ENCODE measurements around the gene OR6N2.

GRCh38 chr1:158809862-158810261 lies 28.9 kb upstream of the OR6N2 start:
- TF ChIP-seq, protein P1, sequence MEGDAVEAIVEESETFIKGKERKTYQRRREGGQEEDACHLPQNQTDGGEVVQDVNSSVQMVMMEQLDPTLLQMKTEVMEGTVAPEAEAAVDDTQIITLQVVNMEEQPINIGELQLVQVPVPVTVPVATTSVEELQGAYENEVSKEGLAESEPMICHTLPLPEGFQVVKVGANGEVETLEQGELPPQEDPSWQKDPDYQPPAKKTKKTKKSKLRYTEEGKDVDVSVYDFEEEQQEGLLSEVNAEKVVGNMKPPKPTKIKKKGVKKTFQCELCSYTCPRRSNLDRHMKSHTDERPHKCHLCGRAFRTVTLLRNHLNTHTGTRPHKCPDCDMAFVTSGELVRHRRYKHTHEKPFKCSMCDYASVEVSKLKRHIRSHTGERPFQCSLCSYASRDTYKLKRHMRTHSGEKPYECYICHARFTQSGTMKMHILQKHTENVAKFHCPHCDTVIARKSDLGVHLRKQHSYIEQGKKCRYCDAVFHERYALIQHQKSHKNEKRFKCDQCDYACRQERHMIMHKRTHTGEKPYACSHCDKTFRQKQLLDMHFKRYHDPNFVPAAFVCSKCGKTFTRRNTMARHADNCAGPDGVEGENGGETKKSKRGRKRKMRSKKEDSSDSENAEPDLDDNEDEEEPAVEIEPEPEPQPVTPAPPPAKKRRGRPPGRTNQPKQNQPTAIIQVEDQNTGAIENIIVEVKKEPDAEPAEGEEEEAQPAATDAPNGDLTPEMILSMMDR (IDR thresholded peaks at IDR 0.05): no peak
- no peak for TF ChIP-seq POLR2A (IDR thresholded peaks at IDR 0.05)
